OCI-LY1 (cell line): ENCODE data around the gene PADI4.

Experiments used
- H2AFZ ChIP-seq: fragments of 200-600 bp; sonication (generic), shearing (Covaris generic); 2 replicates; pipeline ENCODE4 v1.6.0; 2014; ENCODE audit warnings: antibody characterized with exemption, mild to moderate bottlenecking, low read length
- H3F3A ChIP-seq: fragments of 200-600 bp; sonication (generic), shearing (Covaris generic); 2 replicates; pipeline ENCODE4 v1.6.0; 2014; ENCODE audit warnings: mild to moderate bottlenecking, antibody characterized with exemption, low read length, moderate library complexity; ENCODE audit not compliant: insufficient read depth
- H3K27ac ChIP-seq: fragments of 200-600 bp; sonication (generic); 2 replicates; pipeline ENCODE4 v1.5.1; 2014; ENCODE audit warnings: low read length, mixed run types, mild to moderate bottlenecking, low read depth; ENCODE audit not compliant: poor library complexity, severe bottlenecking
- H3K27me3 ChIP-seq: fragments of 200-600 bp; sonication (generic); 2 replicates; pipeline ENCODE4 v1.6.0; 2014; ENCODE audit warnings: antibody characterized with exemption, mild to moderate bottlenecking, low read length, moderate library complexity; ENCODE audit not compliant: insufficient read depth
- H3K36me3 ChIP-seq: fragments of 200-600 bp; sonication (generic); 2 replicates; pipeline ENCODE4 v1.6.1; 2014; ENCODE audit warnings: mild to moderate bottlenecking, antibody characterized with exemption, low read length, moderate library complexity, mixed read lengths; ENCODE audit not compliant: insufficient read depth
- H3K4me1 ChIP-seq: fragments of 200-600 bp; sonication (generic); 2 replicates; pipeline ENCODE4 v1.5.1; 2014; ENCODE audit warnings: mild to moderate bottlenecking, low read length, moderate library complexity; ENCODE audit not compliant: insufficient read depth, severe bottlenecking
- H3K4me2 ChIP-seq: fragments of 200-600 bp; sonication (generic), shearing (Covaris generic); 2 replicates; pipeline ENCODE4 v1.6.1; 2014; ENCODE audit warnings: low read length
- H3K4me3 ChIP-seq: fragments of 200-600 bp; sonication (generic); 2 replicates; pipeline ENCODE4 v1.5.1; 2014; ENCODE audit warnings: low read length, low read depth, mild to moderate bottlenecking, mixed read lengths; ENCODE audit not compliant: poor library complexity, severe bottlenecking
- H3K79me2 ChIP-seq: fragments of 200-600 bp; shearing (Covaris generic); 2 replicates; pipeline ENCODE4 v1.6.1; 2016; ENCODE audit warnings: mixed run types, low read length, mixed read lengths; ENCODE audit not compliant: insufficient read depth
- H3K9ac ChIP-seq: fragments of 200-600 bp; sonication (generic), shearing (Covaris generic); 2 replicates; pipeline ENCODE4 v1.6.1; 2014; ENCODE audit warnings: mild to moderate bottlenecking, low read length, mixed read lengths
- H3K9me2 ChIP-seq: fragments of 200-600 bp; sonication (generic), shearing (Covaris generic); 2 replicates; pipeline ENCODE4 v1.6.1; 2014; ENCODE audit warnings: low read depth, mild to moderate bottlenecking, low read length, mixed read lengths
- H3K9me3 ChIP-seq: fragments of 200-600 bp; shearing (Covaris generic); 2 replicates; pipeline ENCODE4 v1.6.1; 2014; ENCODE audit warnings: low read length, mixed read lengths
- H4K20me1 ChIP-seq: fragments of 200-600 bp; sonication (generic), shearing (Covaris generic); 2 replicates; pipeline ENCODE4 v1.6.0; 2016; ENCODE audit warnings: mild to moderate bottlenecking, low read length; ENCODE audit not compliant: insufficient read depth
- EZH2 ChIP-seq: fragments of 200-600 bp; sonication (generic), shearing (Covaris generic); IDR thresholded peaks from 2 replicates; pipeline ENCODE4 v1.8.0; 2017; ENCODE audit warnings: borderline replicate concordance, mixed run types, mild to moderate bottlenecking, antibody characterized with exemption, low read length, moderate library complexity, mixed read lengths
- TF ChIP-seq, protein P1 (sequence below): fragments of 200-600 bp; sonication (generic), shearing (Covaris generic); IDR thresholded peaks from 2 replicates; pipeline ENCODE4 v1.5.1; 2017; ENCODE audit warnings: mild to moderate bottlenecking, antibody characterized with exemption, low read length, moderate library complexity, mixed read lengths

Gene PADI4

GRCh38 chr1:17330856-17331255 lies 22.9 kb downstream of the PADI4 start:
- H3K9ac ChIP-seq = no peak overlapping the region
- H3K4me3 ChIP-seq = no peak overlapping the region
- TF ChIP-seq, protein P1, sequence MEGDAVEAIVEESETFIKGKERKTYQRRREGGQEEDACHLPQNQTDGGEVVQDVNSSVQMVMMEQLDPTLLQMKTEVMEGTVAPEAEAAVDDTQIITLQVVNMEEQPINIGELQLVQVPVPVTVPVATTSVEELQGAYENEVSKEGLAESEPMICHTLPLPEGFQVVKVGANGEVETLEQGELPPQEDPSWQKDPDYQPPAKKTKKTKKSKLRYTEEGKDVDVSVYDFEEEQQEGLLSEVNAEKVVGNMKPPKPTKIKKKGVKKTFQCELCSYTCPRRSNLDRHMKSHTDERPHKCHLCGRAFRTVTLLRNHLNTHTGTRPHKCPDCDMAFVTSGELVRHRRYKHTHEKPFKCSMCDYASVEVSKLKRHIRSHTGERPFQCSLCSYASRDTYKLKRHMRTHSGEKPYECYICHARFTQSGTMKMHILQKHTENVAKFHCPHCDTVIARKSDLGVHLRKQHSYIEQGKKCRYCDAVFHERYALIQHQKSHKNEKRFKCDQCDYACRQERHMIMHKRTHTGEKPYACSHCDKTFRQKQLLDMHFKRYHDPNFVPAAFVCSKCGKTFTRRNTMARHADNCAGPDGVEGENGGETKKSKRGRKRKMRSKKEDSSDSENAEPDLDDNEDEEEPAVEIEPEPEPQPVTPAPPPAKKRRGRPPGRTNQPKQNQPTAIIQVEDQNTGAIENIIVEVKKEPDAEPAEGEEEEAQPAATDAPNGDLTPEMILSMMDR = no peak
- TF ChIP-seq EZH2 = no peak

GRCh38 chr1:17333081-17333480 lies 25.1 kb downstream of the PADI4 start:
- TF ChIP-seq, protein P1 = no peak
- H3K36me3 ChIP-seq = no peaks in the 10 kb centered on the region
- H3K9me2 ChIP-seq = no peaks in the 10 kb centered on the region
- H3K79me2 ChIP-seq = no peaks in the 10 kb centered on the region
- H3K4me2 ChIP-seq = no peak overlapping the region
- no peaks in the 10 kb centered on the region for H4K20me1 ChIP-seq
- H2AFZ ChIP-seq = no peak overlapping the region
- H3K27ac ChIP-seq = no peak overlapping the region
- H3K9ac ChIP-seq = no peak overlapping the region
- no peaks in the 10 kb centered on the region for H3K9me3 ChIP-seq
- no peaks in the 10 kb centered on the region for H3F3A ChIP-seq
- H3K4me1 ChIP-seq = no peaks in the 10 kb centered on the region
- H3K27me3 ChIP-seq = no peaks in the 10 kb centered on the region; the same call in 1 of the 2 replicates
- H3K4me3 ChIP-seq = no peak overlapping the region

More at GRCh38 chr1:17330856-17331255, 22.9 kb downstream of the PADI4 start:
- H3K9me2 ChIP-seq = no peaks in the 10 kb centered on the region
- no peaks in the 10 kb centered on the region for H3F3A ChIP-seq
- no peaks in the 10 kb centered on the region for H3K4me1 ChIP-seq
- H3K27me3 ChIP-seq = no peaks in the 10 kb centered on the region; the same call in 1 of the 2 replicates
- H3K9me3 ChIP-seq = no peaks in the 10 kb centered on the region
- H3K36me3 ChIP-seq = no peaks in the 10 kb centered on the region
- H2AFZ ChIP-seq = no peak overlapping the region
- no peaks in the 10 kb centered on the region for H3K79me2 ChIP-seq
- H3K4me2 ChIP-seq = no peak overlapping the region
- H4K20me1 ChIP-seq = no peaks in the 10 kb centered on the region
- no peak overlapping the region for H3K27ac ChIP-seq

DNA sequence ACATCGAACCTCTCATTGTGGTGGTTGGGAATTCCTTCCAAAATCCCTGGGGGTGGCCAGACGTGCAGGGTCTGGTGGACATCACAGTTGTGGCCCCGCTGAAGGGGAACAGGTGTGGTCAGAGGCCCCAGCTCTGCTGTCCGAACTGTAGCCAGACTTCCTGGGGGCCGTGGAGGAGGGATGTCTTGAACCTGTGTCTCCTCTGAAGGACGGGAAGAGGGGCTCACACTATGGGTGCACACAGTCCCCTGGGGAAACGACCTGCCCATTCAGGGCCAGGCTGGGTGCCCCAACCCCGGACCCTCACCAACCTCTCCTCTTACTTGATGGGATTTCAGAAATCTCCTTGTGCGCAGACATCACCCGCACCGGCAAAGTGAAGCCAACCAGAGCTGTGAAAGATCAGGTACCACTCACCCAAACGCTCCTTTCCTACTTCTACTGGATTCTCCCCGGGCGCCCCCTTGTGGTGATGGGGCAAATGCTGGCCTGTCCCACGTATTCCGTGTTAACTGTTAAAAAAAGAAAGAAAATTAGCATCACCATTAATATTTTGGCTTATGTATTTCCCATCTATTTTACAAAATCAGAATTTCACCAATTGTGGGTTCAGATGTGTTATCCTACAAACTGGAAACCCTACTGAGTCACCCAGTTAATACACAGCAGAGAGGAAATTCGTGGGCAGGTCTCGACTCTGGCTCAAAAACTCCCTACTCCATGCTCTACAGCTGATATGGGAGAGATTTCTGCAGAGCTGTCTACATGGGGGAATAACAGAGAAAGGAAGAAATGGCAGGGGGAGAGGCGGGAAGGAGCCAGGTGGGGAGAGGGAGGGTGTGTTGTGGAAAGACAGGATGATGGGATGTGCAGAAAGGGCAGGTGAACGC lies 28.1 kb downstream of the PADI4 start:
- Histone ChIP-seq H3K4me1 (no peaks in the 10 kb centered on the region), H3K9me3 (no peaks in the 10 kb centered on the region), H2AFZ (no peak overlapping the region), H3K27me3 (no peaks in the 10 kb centered on the region; the same call in 1 of the 2 replicates), H3K9ac (no peak overlapping the region), H3F3A (no peaks in the 10 kb centered on the region), H3K79me2 (no peaks in the 10 kb centered on the region), H3K4me3 (no peak overlapping the region), H3K27ac (no peak overlapping the region), H3K36me3 (no peaks in the 10 kb centered on the region), H4K20me1 (no peaks in the 10 kb centered on the region), H3K9me2 (no peaks in the 10 kb centered on the region), H3K4me2 (no peak overlapping the region)
- no peak for TF ChIP-seq EZH2
- TF ChIP-seq, protein P1 = peak; percentile 88
